COR-L47 (cell line): ENCODE data around the gene DLG5.

ENCODE experiments used
- DNase-seq: peaks from one replicate; lab custom pipeline; 2025; lab: John Stamatoyannopoulos, UW

Gene DLG5

DNA sequence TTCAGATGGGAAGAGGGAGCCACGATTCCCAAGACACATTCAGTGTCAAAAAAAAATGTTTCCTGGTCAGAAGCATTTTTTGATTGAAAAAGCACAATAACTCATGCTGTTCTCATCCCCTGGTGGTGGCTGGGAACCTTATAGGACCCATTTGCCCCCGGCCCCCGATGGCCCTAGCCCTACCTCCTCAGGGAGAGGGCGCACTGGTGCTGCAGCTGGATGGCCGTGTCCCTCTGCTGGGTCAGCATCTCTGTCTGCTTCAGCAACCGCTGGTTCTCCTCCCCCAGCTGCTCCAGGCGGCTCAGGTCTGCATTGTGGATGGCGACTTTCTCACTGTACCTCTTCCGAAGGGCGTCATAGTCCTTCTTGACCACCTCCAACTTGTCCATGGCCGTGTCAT, 83.3 kb downstream of the DLG5 start:
- no peak for DNase-seq

DNA sequence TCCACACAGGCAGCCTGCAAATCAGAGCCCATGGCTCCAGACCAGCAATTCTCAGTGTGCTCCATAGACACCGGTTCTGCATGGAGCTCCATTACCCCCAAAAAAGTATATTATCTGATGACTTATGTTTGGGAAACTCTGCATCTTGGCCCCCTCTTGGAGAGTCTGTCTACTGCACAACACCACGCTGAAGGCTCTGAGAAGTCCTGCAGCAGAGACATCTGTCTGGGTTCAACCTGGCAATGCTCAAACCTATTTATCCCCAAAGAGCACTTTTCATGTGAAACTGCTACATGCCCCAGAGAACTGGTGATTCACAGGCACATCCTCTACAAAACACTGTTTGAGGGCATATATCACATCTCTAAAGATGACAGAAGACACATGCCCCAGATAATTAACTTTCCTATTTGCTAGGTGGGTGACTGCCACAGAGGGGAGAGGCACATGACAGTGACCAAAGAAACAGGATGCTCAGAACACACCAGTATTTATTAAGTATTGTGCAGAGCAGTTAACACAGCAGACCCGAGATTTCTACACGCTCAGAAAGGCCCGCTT, 83.8 kb downstream of the DLG5 start:
- DNase-seq, result no peak

DNA sequence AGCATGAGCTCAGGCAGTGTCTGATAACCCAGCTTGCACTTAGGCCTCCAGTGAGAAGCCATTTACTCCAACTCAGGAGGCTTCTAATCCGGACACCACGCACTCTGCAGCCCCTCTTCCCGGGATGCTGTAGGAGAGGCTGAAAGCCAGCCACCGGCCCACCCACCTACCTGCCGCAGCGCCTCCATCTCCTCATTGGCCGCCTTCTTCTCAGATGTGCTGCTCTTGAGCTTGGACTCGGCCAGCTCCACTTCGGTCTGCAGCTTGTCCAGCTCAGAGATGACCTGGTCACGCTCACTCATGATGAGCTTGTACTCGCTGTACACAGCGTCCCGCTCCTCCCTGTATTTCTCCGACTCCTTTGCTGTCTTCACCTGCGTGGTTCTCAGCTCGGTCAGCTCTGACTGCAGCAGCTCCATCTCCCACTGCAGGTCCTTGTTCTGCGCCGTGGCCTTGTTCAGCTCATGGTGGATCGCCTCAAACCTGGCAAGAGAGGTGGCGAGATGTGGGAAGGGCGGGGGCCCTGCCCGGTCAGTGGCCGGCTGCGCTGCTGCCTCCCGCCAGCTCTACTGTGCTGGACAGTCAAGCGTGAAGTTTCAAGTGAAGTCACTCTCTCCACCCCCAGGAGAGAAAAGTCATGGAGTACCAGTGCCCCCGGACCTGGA, 84.7 kb downstream of the DLG5 start:
- DNase-seq, result no peak

DNA sequence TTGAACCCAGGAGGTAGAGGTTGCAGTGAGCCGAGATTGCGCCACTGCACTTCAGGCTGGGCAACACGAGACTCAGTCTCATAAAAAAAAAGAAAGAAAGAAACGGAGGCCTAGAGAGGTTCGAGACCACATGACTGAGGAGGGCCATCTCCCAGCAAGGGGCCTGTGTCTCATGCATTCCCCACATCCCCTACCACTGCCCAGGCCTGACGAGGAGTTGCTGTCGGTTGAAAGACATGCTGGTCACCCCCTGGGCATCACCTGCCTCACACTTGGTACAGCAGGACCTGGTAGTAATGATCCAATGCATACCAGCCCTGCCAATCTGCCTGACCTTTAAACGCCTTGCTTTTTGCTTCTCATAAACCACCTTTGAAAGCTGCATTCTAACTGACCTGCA, 85.9 kb downstream of the DLG5 start:
- no peak for DNase-seq

DNA sequence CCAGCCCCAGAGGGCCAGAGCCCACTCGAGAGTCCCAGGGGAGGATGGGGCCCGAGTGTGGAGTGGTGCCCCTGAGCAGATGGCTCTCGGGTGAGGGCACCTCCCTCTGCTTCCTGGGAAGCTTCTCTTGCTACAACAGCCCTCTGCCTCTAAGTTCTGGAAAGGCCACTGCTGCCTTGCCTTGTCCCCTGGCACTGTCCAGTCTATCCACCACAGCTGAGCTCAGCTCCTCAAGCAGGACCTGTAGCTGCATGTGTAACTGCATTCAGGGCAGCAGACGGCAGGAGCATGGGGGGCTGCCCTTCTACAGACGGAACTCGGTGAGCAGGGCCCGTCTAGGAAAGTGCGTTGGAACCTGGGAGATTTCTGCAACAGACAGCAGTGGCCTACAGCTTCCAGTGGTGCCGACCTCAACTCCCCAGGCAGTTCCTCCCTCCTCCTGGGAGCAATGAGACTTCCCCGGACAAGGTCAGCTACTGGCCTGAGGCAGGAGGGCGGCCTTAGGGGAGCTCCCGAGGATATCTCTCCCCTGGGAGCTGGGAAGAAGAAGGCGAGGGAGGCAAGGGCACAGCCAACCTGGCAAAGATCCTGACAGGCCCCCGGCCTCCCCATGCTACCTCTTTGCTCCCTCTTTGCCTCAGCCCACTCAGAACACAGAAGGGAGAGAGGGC, 88.5 kb downstream of the DLG5 start:
- no peak for DNase-seq

DNA sequence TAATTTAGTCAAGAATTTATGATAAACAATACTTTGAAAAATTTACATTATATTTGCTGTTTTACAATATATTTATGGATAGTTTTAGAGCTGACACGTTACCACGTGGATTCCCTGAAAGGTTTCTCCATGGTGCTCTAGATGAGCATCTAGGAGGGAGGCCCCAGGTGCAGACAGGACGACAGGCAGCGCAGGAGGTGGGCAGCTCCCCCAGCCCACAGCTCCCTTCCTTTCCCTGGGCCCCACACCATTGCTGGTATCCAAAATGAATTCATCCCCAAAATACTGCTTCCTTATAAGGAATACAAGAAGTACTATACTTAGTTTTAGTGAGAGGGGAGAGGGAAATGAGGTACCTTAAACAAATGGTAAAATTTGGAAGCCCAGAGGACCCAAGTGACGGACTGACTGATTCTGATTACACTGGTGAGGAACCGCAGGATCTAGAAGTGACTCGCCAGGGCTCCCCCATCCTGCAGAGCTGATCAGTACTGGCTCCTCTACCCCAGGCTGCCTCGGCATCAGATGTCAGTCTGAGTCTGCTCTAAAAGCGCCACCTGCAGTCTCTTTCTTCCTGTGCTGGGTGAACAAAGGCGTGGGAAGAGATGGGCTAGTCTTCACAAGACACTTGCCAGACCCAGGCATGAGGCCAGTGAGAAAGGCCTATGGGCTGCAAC, 89.2 kb downstream of the DLG5 start:
- DNase-seq, result peak; percentile 6

DNA sequence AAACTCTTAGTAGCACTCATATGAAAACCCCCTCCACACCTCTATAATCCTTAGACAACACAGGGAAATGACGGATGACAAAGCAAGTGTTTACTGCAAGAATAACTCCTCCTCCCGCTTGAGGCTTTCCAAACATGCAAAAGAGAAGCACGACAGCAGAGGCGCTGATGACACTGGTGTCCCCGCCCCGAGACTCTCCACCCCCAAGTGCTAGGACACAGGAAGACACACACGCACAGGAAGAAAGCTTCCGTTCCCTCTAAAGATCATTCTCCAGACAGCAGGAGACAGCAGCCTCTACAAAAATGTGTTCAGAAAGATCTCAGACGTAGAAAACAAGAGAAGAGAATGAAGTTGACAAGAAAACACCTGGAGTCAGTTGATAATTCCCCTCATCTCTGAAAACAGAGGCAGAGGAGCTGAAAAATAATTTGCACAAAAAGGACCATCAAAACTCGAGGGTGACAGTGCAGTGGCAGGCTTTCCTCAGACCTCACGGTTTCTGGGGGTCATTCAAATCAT, 90.2 kb downstream of the DLG5 start:
- DNase-seq, result peak; percentile 48

DNA sequence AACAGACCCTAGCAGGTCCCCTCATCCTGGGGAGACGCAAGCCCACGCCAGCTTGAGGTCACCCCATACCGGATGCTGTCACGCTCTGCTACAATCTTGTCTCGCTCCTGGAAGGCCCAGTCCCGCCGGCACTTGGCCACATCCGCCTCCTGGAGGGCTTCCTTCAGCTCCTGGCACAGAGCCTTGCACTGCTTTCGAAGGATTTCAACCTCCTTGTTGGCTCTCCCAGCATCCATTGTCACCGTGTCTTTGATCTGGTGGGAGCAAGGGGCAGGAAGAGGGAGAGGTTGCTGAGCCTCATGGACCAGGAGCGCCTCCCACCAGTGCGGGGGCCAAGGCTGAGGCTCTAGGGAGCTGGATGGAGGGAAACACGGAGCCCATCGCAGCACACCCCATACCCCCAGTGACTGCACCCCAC, 90.9 kb downstream of the DLG5 start:
- no peak for DNase-seq

DNA sequence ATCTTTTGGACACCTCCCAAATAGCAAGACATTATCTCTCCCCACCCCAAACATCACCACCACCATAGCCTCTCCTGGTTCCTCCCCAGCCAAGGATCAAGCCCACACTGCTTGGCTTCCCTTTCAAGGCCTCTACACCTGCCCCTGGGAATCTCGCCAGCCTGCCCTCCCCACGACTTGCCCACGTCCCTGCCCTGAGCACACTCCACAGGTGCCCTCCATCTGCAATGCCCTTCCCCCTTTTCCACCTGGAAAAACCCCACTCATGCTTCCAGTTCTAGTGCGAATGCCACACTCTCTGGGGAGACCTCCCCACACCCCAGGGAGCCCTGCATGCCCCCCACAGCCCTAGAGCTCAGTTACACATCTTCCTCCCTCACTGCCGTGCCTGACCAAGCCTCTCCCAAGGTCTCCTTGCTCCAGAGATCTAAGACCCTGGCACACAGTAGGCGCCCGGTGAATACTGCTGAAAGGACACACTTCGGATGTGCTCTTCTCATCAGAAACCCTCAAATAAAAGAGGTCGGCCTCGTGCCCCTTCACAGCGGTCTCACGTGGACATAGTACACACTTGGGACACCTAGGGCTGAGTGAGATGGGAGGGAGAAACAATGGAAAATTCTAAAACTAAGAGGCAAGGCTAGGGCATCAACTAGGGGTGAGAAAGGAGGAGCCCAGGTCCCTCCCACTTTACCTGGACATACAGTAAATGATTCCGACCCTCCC, 91.4 kb downstream of the DLG5 start:
- no peak for DNase-seq

DNA sequence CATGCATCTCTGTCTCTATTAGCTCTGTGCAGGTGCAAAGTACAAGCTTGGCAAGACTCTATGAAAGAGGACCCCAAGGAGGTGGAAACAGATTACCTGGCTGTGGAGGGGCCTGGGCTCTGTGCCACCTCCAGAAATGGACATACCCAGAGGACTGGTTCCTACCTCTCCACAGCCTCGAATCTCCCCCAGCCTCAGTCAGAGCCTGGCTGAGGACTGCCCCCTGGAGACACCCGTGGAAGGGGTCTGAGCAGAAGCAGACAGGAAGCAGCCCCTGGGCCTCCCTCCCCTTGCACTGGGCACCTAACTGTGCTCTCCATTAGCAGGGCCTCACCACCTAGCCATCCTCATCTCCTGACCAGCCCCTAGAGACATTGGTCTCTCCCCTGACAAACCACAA, 92.0 kb downstream of the DLG5 start:
- no peak for DNase-seq

DNA sequence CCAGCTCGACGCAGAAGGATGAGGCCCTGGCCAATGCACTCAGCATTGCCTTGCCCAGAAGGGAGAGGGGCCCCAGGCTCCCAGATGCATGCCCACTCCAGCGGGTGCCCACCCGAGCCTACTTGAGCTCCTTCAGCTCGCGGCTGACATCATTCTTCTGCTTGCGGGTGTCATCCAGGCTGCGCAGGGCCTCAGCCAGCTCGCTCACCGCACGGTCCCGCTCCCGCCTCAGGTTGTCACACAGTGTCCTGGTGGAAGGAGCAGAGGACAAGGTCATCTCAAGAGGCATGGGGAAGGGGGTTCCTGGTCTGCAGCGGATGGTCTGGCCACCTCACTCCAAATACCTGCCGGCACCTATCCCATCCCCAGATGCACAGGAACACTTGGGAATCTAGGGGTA, 92.8 kb downstream of the DLG5 start:
- no peak for DNase-seq

DNA sequence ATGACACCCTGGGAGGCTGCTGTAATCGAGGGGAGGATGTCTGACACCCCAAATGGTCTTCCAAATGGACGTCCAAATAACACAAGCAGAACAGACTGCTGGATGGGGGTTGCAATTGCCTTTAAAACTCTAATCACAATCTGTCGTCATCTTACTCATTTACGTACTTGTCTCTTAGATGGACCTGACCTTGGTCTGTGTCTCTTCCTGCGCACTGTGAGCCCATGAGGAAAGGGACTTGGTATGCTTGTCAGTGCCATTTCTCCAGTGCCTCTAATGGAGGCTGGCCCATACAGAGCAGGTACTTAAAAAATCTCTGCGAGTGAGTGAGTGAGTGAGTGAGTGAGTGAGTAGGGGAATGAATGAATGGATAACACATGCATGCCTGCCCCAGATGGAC, 93.3 kb downstream of the DLG5 start:
- DNase-seq, result no peak

DNA sequence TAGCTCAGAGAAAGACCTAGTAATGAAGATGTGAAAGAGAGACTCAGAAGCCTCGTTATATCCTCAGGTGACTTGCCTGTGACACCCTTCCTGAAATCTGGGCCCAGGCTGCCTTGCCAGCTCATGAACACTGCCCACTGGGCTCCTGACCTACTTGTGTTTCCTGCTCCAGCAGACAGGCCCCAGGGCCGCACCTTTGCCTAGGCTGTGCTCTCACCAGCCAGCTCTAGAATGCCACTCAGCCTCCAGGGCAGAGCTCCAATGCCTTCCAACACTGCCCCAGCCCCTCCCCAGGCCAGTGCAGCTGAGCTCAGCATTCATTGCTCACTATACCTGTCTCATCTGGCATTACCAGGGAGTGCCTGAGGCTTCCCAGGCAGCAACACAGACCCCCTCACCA, 94.3 kb downstream of the DLG5 start:
- no peak for DNase-seq

DNA sequence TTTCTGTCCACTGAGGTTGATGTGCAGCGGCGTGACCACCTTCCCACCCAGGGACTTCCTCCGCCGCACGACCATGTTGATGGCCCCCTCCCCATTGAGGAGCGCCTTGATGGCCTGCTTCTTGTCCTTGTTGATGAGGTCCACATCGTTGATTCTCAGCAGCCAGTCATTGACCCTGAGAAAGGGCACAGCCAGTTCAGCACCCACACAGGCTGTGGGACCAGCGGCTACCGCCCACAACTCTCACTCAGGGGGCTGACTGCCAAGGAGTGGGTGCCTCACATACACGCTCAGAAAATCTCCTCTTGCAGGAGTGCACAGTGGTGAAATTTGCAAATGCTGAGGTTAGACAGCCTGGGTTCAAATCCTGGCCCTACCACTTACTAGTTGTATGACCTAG, 97.2 kb downstream of the DLG5 start:
- DNase-seq, result no peak

DNA sequence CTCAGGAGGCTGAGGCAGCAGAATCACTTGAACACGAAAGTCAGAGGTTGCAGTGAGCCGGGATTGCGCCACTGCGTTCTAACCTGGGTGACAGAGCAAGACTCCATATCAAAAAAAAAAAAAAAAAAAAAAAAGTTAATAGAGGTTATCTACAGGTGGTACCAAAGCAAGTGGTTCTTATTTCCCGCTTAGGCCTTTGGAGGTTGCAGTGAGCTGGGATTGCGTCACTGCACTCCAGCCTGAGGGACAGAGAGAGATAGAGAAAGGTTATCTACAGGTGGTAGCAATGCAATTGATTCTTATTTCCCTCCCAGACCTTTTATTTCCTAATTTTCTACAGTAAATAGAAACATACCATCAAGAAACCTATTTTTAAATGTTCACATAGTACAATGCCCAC, 98.2 kb downstream of the DLG5 start:
- DNase-seq, result no peak

DNA sequence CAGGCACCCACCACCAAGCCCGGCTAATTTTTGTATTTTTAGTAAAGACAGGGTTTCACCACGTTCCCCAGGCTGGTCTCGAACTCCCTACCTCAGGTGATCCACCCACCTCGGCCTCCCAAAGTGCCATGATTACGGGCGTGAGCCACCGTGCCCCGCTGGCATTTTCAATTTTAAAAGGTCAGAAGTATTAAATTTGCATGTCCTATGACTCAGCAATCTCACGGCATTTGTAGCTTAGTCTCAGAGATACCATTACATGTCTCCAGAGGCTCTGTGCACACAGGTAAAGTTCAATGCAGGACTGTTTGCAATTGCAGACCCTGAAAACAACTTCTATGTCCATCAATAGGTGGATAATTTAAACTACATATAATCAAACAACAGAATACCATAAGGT, 99.2 kb downstream of the DLG5 start:
- no peak for DNase-seq

DNA sequence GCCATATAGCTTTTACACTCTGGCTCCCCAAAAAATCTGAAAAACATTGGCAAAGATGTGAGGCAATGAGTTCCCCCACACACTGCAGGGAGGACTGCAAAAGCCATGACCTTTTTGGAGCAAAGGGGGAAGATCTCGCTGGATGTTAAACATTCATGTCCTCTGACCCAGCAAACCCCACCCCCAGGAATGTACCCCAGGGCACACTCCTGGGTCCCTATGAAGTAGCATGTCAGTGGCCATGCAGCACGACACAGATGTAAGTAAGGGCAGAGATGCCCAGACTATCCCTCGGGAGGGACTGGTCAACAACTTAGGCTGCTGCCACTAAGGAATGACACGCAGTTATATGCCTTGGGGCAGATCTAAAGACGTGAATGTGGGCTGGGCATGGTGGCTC, 100.6 kb downstream of the DLG5 start:
- DNase-seq, result no peak

DNA sequence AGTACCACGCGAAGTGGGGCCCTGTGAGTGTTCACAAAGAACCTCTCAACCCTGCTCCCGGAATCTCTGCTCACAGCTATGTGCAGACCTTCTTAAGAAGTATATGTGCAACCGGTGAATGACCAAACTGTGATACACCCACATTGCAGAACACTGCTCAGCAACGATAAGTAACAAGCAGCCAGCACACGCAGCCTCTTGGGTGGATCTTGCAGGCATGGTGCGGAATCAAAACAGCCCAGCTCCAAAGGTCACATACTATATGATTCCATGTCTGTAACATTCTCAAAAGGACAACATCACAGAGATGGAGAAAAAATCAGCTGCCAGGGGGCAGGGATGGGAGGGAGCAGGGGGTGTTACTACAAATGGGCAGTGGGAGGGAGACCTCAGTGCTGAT, 101.6 kb downstream of the DLG5 start:
- no peak for DNase-seq

DNA sequence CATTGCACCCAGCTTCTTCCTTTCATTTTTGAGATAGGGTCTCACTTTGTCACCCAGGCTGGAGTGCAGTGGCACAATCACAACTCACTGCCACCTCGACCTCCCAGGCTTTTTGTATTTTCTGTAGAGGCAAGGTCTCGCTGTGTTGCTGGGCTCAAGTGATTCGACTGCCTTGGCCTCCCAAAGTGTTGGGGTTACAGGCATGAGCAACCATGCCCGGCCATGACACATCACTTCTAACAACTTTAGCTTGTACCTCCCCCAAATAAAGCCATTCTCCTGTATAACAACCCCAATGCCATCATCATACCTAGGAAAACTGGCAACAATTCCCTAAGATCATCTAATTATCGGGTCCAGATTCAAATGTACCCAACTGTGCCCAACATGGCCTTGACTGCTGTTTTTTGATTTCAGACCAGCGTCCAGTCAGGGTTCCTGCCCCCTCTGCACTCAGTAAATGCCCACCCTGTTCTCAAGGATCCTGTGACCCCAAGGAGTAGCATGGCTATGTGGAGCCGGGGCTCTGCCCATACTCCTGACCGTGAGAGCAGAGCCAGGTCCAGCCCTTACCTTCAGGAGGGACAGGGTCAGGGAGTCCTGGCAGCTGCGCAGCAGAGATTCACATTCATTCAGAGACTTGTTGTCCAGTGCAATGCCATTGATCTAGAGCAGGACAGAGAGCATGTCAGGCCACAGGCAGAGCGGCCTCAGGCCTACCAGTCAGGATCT, 102.6 kb downstream of the DLG5 start:
- no peak for DNase-seq

DNA sequence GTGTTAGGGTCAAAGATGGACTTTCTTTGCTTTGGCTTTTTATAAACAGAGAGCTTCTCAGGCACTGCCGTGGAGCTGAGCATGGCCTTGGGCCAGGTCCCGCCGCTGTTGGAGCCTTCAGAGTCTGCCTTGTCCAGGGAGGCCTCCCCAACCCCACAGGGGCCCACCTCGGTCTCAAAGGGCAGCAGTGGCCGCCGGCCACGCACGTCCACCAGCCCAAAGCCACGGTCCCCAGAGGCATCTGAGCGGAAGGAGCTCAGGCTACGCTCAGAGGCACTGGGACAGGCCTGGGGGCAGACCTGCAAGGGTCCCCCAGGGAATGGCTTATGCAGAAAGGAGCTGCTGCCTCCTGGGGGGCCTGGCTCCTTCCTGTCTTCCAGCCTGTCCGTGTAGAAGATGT, 105.0 kb downstream of the DLG5 start:
- DNase-seq, result no peak

DNA sequence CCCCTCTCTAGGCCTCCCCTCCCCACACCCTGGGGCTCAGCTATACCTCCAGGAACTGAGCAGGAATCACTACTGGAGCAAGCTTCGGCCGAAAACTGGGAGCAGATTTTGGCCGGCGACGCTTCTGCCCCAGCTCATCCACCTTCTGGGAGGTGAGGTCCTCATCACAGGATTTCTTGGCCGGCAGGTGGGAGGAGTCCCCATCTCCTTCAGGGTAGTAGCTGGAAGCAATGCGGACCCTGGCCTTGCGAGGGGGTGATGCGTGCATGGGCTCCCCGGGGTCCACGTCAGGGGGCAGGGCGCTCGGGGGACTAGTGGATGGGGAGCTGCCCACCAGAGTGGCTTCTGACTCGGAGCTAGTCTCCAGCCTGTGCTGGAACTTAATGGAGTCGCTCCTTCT, 105.5 kb downstream of the DLG5 start:
- DNase-seq, result no peak

DNA sequence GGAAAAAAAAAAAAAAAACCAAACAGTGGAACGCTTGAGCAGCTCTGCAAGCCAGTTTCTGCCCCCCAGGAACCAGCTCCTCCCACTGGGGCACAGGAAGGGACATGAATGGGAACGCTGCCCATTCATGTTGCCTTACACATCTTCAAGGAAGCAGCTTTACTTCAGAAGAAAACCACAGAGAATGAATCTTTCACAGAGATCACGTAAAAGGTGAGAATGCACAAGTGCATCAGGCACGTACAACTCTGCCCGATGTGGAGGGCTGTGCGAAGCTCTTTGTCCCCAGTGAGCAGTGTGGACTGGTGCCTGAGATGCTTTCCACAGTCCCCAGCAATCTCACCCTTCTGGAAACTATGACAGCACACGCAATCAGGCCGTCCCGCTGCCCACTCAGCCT, 106.2 kb downstream of the DLG5 start:
- no peak for DNase-seq
